Measurements from ENCODE around the gene RIF1. TPM values are rescaled to one million over a fixed set of nuclear protein-coding genes. Genes with fewer than 3 reads are reported as not detected.

The RIF1 gene
- total RNA-seq, 1 experiment from 2014 or later, result 123 TPM

DNA sequence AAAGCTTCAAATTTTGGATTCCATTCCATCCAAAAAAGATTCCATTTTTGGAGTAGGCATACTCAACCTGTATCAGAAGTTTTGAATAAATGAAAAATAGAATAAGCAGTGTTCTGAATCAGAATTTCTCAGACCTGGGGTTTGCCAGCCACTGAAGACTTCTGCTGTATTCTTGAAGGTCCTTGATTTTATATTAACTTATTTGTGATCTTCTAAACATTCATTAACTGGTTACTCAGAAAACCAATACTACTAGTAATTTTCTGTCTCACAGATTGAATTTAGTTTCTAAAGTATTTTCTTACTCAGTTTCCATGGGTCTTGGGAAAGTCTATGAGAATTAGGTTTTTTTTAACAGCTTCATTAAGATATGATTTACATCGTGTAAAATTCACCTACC lies 60.9 kb downstream of the RIF1 start:
- H4K8ac ChIP-seq (replicated peaks; ENCODE audit: insufficient read length, low read depth, low read length), result no peak overlapping the region
- no peaks in the 10 kb centered on the region for H3K4me1 ChIP-seq (ENCODE audit: insufficient read depth, low read length)
- no peak overlapping the region for H3T11ph ChIP-seq (ENCODE audit: low read length)
- no peak overlapping the region for H3K23ac ChIP-seq (ENCODE audit: insufficient read length, low read depth, low read length)
- H3K79me2 ChIP-seq (ENCODE audit: insufficient read depth, low read length), result no peaks in the 10 kb centered on the region
- H3K4ac ChIP-seq (ENCODE audit: low read depth, low read length), result no peak overlapping the region
- no peak overlapping the region for H2BK5ac ChIP-seq (ENCODE audit: insufficient read length, low read length)
- no peak overlapping the region for H2AK5ac ChIP-seq (ENCODE audit: insufficient read length, low read length)
- H4K20me1 ChIP-seq (ENCODE audit: control insufficient read depth, insufficient read depth, insufficient read length), result no peaks in the 10 kb centered on the region
- H2BK15ac ChIP-seq (ENCODE audit: low read depth, low read length), result no peak overlapping the region
- no peaks in the 10 kb centered on the region for H3K27me3 Mint-ChIP-seq (ENCODE audit: low read depth)
- no peak overlapping the region for H2BK20ac ChIP-seq (ENCODE audit: low read depth, low read length, poor library complexity, severe bottlenecking)
- no peak overlapping the region for H3K14ac ChIP-seq (ENCODE audit: insufficient read depth, low read length)
- no peak for DNase-seq
- H3K56ac ChIP-seq (ENCODE audit: insufficient read length, low read depth, low read length), result no peak overlapping the region
- H3K79me1 ChIP-seq (ENCODE audit: insufficient read depth, low read depth, low read length, poor library complexity, severe bottlenecking), result no peaks in the 10 kb centered on the region
- peaks cover 62 to 90% (median 87%) of the 10 kb centered on the region in 3 experiments for H3K36me3 Mint-ChIP-seq (ENCODE audit: insufficient read depth in 1 of 3, low read depth in 3 of 3)
- H3K9ac ChIP-seq (ENCODE audit: extremely low read depth, insufficient read length, low read length), result no peak overlapping the region
- H2BK12ac ChIP-seq (ENCODE audit: insufficient read length, low read depth, low read length), result no peak overlapping the region
- no peaks in the 10 kb centered on the region for H3K27me3 ChIP-seq (ENCODE audit: insufficient read depth, low read length)
- no peak overlapping the region for H3K4me3 Mint-ChIP-seq
- no peak overlapping the region for H3K18ac ChIP-seq (ENCODE audit: insufficient read length, low read depth, low read length)
- H2BK120ac ChIP-seq (ENCODE audit: low read depth, low read length, poor library complexity, severe bottlenecking), result no peak overlapping the region
- no peak overlapping the region for H3K4me2 ChIP-seq (ENCODE audit: insufficient read depth, insufficient read length, low read length)
- H2AFZ ChIP-seq (ENCODE audit: low read length), result no peak overlapping the region
- no peak overlapping the region for H4K91ac ChIP-seq (ENCODE audit: insufficient read length, low read depth, low read length)
- no peak for TF ChIP-seq CTCF (conservative IDR thresholded peaks at IDR 0.05)
- no peak overlapping the region for H4K5ac ChIP-seq (ENCODE audit: insufficient read length, low read depth, low read length)
- H3K9me3 Mint-ChIP-seq, result no peaks in the 10 kb centered on the region
- WGBS (ENCODE audit: extremely low coverage, insufficient read length, low lambda C conversion rate), result no CpG with 5 or more reads among the region's 1 CpG
- no peaks in the 10 kb centered on the region for H3K23me2 ChIP-seq (ENCODE audit: insufficient read length, low read depth, low read length, poor library complexity, severe bottlenecking)
- H3K4me1 Mint-ChIP-seq, result no peaks in the 10 kb centered on the region
- no peak overlapping the region for H3K27ac ChIP-seq (ENCODE audit: insufficient read length, low read depth, low read length)
- H3K9me3 ChIP-seq (ENCODE audit: control insufficient read depth, low read depth, low read length), result no peaks in the 10 kb centered on the region
- no peak overlapping the region for H3K27ac Mint-ChIP-seq
